Spleen (tissue), 11 donors: Measurements from ENCODE around the gene DLG2. TPM values are rescaled to one million over a fixed set of nuclear protein-coding genes. Genes with fewer than 3 reads are reported as not detected.

Experiments used
- DNase-seq: peaks from one replicate; pipeline ENCODE4 v3.0.0-alpha.2; 2020
- H3K27ac ChIP-seq, 8 donors: fragments of 200-600 bp; sonication (generic) in 7 of 8; 1 replicate in 4 of 8; 2 replicates in 4 of 8; pipeline versions ENCODE4 v1.5.0 to v1.8.0; 2016 to 2021; ENCODE audit warnings: inconsistent platforms in 4 of 8, mild to moderate bottlenecking in 4 of 8, moderate library complexity in 1 of 8
- H3K27me3 ChIP-seq, 7 donors: fragments of 200-600 bp; sonication (generic) in 6 of 7; replicated peaks in 1 of 7; 1 replicate in 4 of 7; 2 replicates in 3 of 7; pipeline versions ENCODE4 v1.5.0 to v1.8.0; 2016 to 2021; ENCODE audit warnings: inconsistent platforms in 3 of 7, mild to moderate bottlenecking in 1 of 7
- H3K36me3 ChIP-seq, 6 donors: fragments of 200-600 bp; sonication (generic) in 5 of 6; 1 replicate in 4 of 6; 2 replicates in 2 of 6; pipeline versions ENCODE4 v1.5.0 to v1.8.0; 2016 to 2021; ENCODE audit warnings: inconsistent platforms in 2 of 6
- H3K4me1 ChIP-seq, 6 donors: fragments of 200-600 bp; sonication (generic) in 5 of 6; 1 replicate in 3 of 6; 2 replicates in 3 of 6; pipeline versions ENCODE4 v1.5.0 to v1.8.0; 2016 to 2021; ENCODE audit warnings: inconsistent platforms in 3 of 6
- H3K4me3 ChIP-seq, 8 donors: fragments of 200-600 bp; sonication (generic) in 7 of 8; 1 replicate in 4 of 8; 2 replicates in 4 of 8; pipeline versions ENCODE4 v1.5.0 to v1.8.0; 2016 to 2021; ENCODE audit warnings: inconsistent platforms in 4 of 8, mild to moderate bottlenecking in 4 of 8, moderate library complexity in 2 of 8
- H3K9me3 ChIP-seq, 8 donors: fragments of 200-600 bp; sonication (generic) in 7 of 8; 1 replicate in 4 of 8; 2 replicates in 4 of 8; pipeline versions ENCODE4 v1.5.0 to v1.8.0; 2016 to 2021; ENCODE audit warnings: inconsistent platforms in 4 of 8
- CTCF ChIP-seq, 11 experiments: fragments of 200-600 bp in 7 of 11; fragments of 450-650 bp in 4 of 11; sonication (generic) in 4 of 11; IDR thresholded peaks in 8 of 11; conservative IDR thresholded peaks in 3 of 11; 1 replicate in 7 of 11; 2 replicates in 4 of 11; pipeline versions ENCODE4 v1.4.0 to v1.8.0; 2016 to 2021; ENCODE audit warnings: antibody characterized with exemption in 11 of 11, inconsistent platforms in 4 of 11, mild to moderate bottlenecking in 1 of 11
- POLR2A ChIP-seq, 3 donors: fragments of 450-650 bp; IDR thresholded peaks; one replicate each; pipeline ENCODE4 v1.5.1; 2017; ENCODE audit warnings: antibody characterized with exemption in 3 of 3, mild to moderate bottlenecking in 1 of 3
- POLR2AphosphoS5 ChIP-seq, 3 donors: sonication (generic); formaldehyde crosslinking; IDR thresholded peaks; one replicate each; pipeline ENCODE4 v1.5.1; 2017; ENCODE audit warnings: antibody characterized with exemption in 3 of 3
- WGBS, 5 donors: extraction: QIAGEN DNeasy Blood & Tissue Kit in 3 of 5; methylation state at CpG; one replicate each; pipeline versions ENCODE4 v1.1.5 to v1.1.7; 2013 to 2018; 5-methylcytosine and 5-hydroxymethylcytosine counted together
- intact Hi-C: fragments of 100-400 bp; cut with DNase I; formaldehyde crosslinking; loops from one replicate; pipeline ENCODE4 v1.15.0; 2023; ENCODE audit warnings: low total_unique reads
- polyA plus RNA-seq, 3 donors: library from polyadenylated mRNA; stranded (reverse); fragments of 200-250 nt; gene quantifications; one replicate each; pipeline ENCODE4 v1.2.1, GENCODE V29; 2013
- total RNA-seq, 7 donors: library from RNA; depleted of rRNA in 3 of 7; stranded (reverse); fragments of >200 nt in 3 of 7; fragmentation: NEBNext Ultra II Directional in 4 of 7; extraction: Animal tissue kit (Norgen Biotek cat#: 25700) in 4 of 7; gene quantifications; one replicate each; pipeline versions ENCODE4 v1.1.0 to v1.2.1, GENCODE V29; 2016 to 2021
- donor health status: healthy with polysubstance abuse.
- donor health status: DM: no; HTN: no; CAD: no; lungs with moderate emphysema.
- donor health status: DM: no; HTN: no; CAD: no.
- donor health status: Bipolar disorder and iron deficiency.
- donor health status: healthy.
- donor health status: DM: no; HTN: no; CAD: no.
- donor health status: DM: yes; HTN: yes; CAD: no.

The DLG2 gene
- total and polyA plus RNA-seq, 10 donors, result 0.43 to 12.7 (median 7.9) TPM

GRCh38 chr11:85603220-85603619 is 23.9 kb downstream of the DLG2 start:
- DNase-seq, result no peak
- H3K27me3 ChIP-seq, result no peaks in the 10 kb centered on the region
- H3K4me3 ChIP-seq, result no peak overlapping the region
- no peak overlapping the region for H3K27ac ChIP-seq
- H3K9me3 ChIP-seq, result peaks cover 0 to 7% (median 0%) of the 10 kb centered on the region in 8 donors
- intact Hi-C loops, result no loop called here
- H3K4me1 ChIP-seq, result peaks cover 0 to 8% (median 0%) of the 10 kb centered on the region in 6 donors
- H3K36me3 ChIP-seq, result no peaks in the 10 kb centered on the region
- WGBS, 5 donors, result 81 to 92% (median 83%) methylated on average over 4 of the region's 4 CpGs
- TF ChIP-seq POLR2A (IDR thresholded peaks at IDR 0.05) (no peak), POLR2AphosphoS5 (IDR thresholded peaks at IDR 0.05) (no peak), CTCF (IDR thresholded peaks at IDR 0.05 in 8 of 11, conservative IDR thresholded peaks at IDR 0.05 in 3 of 11) (no peak)

- no peak for DNase-seq
- H3K4me1 ChIP-seq, result peaks cover 0 to 8% (median 0%) of the 10 kb centered on the region in 6 donors
- H3K4me3 ChIP-seq, result no peak overlapping the region
- no peak overlapping the region for H3K27ac ChIP-seq
- intact Hi-C loops, result no loop called here
- TF ChIP-seq POLR2A (IDR thresholded peaks at IDR 0.05) (no peak), POLR2AphosphoS5 (IDR thresholded peaks at IDR 0.05) (no peak), CTCF (IDR thresholded peaks at IDR 0.05 in 8 of 11, conservative IDR thresholded peaks at IDR 0.05 in 3 of 11) (no peak)
- 81 to 94% (median 88%) methylated on average over 2 of the region's 2 CpGs for WGBS, 5 donors
- peaks cover 0 to 7% (median 0%) of the 10 kb centered on the region in 8 donors for H3K9me3 ChIP-seq
- H3K36me3 ChIP-seq, result no peaks in the 10 kb centered on the region
- no peaks in the 10 kb centered on the region for H3K27me3 ChIP-seq
Observed at GRCh38 chr11:85602526-85603213, 24.5 kb downstream of the DLG2 start.

GRCh38 chr11:85599083-85599482 is 28.1 kb downstream of the DLG2 start:
- peaks cover 0 to 8% (median 0%) of the 10 kb centered on the region in 6 donors for H3K4me1 ChIP-seq
- intact Hi-C loops, result loop anchor here (10.0 kb wide), 1 partner anchor 1044 kb away; no protein-coding TSS in a partner anchor
- no peak overlapping the region for H3K4me3 ChIP-seq
- no peak for DNase-seq
- no peak overlapping the region for H3K27ac ChIP-seq
- H3K36me3 ChIP-seq, result no peaks in the 10 kb centered on the region
- TF ChIP-seq POLR2AphosphoS5 (IDR thresholded peaks at IDR 0.05), result no peak
- no peak for TF ChIP-seq POLR2A (IDR thresholded peaks at IDR 0.05)
- TF ChIP-seq CTCF (IDR thresholded peaks at IDR 0.05 in 8 of 11, conservative IDR thresholded peaks at IDR 0.05 in 3 of 11), result no peak
- H3K9me3 ChIP-seq, result no peaks in the 10 kb centered on the region
- H3K27me3 ChIP-seq, result no peaks in the 10 kb centered on the region
- 63 to 76% (median 75%) methylated on average over 5 of the region's 5 CpGs for WGBS, 5 donors

- Histone ChIP-seq H3K4me3 (no peak overlapping the region), H3K27me3 (no peaks in the 10 kb centered on the region), H3K9me3 (no peaks in the 10 kb centered on the region), H3K27ac (no peak overlapping the region), H3K36me3 (no peaks in the 10 kb centered on the region), H3K4me1 (peaks cover 0 to 8% (median 0%) of the 10 kb centered on the region in 6 donors)
- no peak for DNase-seq
- intact Hi-C loops, result loop anchor here (10.0 kb wide), 1 partner anchor 1042 kb away; no protein-coding TSS in a partner anchor
- 75 to 94% (median 86%) methylated on average over 2 of the region's 2 CpGs for WGBS, 5 donors
- TF ChIP-seq CTCF (IDR thresholded peaks at IDR 0.05 in 8 of 11, conservative IDR thresholded peaks at IDR 0.05 in 3 of 11) (no peak), POLR2A (IDR thresholded peaks at IDR 0.05) (no peak), POLR2AphosphoS5 (IDR thresholded peaks at IDR 0.05) (no peak)
Observed at GRCh38 chr11:85596886-85597285, 30.3 kb downstream of the DLG2 start.
